GM19240 (cell line): ENCODE measurements around the gene FERMT3.
"Not testable (repeated sequence)": the region's sequence is repeated elsewhere in the genome, so short reads cannot be mapped to it uniquely, and the experiment has no call there.

ENCODE experiments used
- DNase-seq: peaks from one replicate; pipeline ENCODE4 v3.0.0; 2011; ENCODE audit warnings: low spot score; ENCODE audit not compliant: insufficient read length

FERMT3 gene

DNA sequence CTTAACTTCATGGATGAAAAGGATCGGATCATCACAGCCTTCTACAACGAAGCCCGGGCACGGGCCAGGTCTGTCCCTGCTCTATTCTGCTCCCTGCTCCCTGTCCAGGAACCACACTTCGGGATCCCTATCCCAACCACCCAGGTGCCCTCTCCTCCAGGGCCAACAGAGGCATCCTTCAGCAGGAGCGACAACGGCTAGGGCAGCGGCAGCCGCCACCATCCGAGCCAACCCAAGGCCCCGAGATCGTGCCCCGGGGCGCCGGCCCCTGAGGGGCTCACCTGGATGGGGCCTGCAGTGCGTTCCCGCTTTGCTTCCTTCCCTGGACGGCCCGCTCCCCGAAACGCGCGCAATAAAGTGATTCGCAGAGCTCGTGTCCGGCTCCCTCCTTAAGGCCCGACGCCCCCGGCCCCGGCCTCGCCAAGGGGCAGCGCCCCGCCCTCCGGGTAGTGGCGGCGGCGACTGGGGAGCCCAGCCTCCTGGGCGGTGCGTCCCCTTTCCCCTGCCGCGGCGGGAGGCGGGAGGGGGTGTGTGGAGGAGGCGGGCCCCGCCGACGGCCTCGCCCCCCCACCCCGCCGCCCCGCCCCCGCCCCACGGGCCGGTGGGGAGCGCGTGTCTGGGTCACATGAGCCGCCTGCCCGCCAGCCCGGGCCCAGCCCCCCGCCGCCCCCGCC, 27.5 kb downstream of the FERMT3 start, which contains the start of gene VEGFB:
Gene VEGFB (plus strand): TSS at position 672 of the 674 bp plus-strand sequence. CDS start 250 bp downstream, outside the sequence.
- DNase-seq = no peak

DNA sequence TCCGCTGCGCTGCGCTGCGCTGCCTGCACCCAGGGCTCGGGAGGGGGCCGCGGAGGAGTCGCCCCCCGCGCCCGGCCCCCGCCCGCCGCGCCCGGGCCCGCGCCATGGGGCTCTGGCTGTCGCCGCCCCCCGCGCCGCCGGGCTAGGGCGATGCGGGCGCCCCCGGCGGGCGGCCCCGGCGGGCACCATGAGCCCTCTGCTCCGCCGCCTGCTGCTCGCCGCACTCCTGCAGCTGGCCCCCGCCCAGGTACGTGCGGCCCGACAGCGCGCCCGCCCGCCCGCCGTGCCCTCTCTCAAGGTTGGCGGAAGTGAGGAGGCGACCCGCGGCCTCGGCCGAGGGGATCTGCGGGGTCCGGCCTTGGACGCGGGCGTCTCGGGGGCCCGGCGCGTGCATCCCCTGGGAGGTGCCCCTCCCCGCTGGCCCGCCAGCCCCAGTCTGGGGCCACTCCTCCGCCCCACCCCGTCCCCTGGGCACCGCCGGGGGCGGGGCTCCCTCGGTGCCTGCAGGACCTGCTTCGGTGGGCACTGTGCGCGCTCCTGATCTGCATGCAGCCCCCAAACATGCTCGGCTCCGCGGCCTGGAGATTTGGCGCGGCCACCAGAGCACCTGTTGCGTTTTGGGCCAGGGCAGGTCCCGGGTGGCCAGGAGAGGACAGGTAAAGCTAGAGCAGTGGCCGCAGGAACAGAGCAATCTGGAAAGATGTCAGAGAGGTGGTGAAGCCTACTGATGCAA, 28.3 kb downstream of the FERMT3 start:
- no peak for DNase-seq

- no peak for DNase-seq
These were observed 29.1 kb downstream of the FERMT3 start for GRCh38 chr11:64235437-64236161.

DNA sequence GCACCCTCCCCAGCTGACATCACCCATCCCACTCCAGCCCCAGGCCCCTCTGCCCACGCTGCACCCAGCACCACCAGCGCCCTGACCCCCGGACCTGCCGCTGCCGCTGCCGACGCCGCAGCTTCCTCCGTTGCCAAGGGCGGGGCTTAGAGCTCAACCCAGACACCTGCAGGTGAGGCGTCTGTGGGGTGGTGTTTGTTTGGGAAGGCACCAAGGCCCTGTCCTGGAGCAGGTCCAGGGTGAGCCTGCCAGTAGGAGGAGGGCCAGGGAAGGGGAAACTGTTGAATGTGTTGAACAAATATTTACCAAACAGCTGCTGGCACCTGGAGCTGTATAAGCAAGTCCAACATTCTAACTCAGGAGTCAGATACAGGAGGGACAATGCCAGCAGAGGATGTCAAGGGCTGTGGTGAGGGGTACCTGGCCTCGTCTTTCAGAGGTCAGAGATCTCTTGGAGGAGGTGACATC, 31.0 kb downstream of the FERMT3 start:
- no peak for DNase-seq

DNA sequence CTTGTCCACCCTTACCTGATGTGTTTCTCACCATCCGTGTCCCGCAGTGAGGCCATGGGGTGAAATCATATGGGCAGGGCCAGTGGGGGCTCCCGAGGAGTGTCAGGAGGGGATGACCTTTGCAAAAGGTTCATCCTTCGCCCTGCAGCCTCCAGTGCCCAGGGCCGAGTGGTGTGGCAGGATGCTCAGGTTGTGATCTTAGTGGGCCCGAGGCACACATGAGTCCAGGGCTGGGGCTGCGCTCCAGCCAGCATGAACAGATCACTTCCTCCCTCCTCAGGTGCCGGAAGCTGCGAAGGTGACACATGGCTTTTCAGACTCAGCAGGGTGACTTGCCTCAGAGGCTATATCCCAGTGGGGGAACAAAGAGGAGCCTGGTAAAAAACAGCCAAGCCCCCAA, 31.6 kb downstream of the FERMT3 start:
- no peak for DNase-seq

DNA sequence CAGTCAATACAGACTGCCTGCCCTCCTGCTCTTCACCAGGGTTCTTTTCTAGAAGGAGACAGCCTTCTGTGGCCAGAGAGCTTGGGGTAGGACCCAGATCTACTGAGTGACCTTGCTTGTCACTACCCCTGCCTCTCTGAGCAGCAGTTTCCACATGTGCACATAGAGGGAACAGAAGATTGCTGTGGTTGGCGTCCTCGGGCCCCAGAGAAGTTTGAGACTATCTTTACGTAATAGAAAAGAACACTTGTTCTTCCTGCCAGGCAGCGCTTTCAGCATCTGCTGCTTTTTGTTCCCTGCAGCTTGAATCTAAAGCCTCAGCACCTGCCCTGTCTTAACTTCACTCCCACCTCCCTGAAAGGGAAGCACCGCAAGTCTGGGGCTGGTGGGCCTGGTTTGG, 32.5 kb downstream of the FERMT3 start:
- DNase-seq = no peak

- DNase-seq = no peak
These were observed 33.3 kb downstream of the FERMT3 start for GRCh38 chr11:64239662-64240434.

- peak; percentile 94 for DNase-seq
These were observed 34.1 kb downstream of the FERMT3 start, which contains the start of gene FKBP2 for GRCh38 chr11:64240435-64241240. FKBP2 (plus strand) TSS chr11:64241095; CDS start chr11:64242388, 1,293 bp downstream.

DNA sequence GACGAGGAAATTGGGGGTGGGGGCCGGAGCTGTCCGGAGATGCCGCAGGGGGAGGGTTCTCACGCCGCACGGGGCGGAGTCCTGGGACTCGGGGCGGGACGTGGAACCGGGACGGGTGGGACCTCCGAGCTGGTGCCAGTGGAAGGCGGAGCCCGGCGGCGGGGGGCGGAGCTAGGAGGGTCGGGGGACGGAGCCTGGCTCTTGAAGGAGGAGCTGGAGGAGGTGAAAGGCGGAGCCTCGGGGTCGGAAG, 34.6 kb downstream of the FERMT3 start:
- DNase-seq = no peak

DNA sequence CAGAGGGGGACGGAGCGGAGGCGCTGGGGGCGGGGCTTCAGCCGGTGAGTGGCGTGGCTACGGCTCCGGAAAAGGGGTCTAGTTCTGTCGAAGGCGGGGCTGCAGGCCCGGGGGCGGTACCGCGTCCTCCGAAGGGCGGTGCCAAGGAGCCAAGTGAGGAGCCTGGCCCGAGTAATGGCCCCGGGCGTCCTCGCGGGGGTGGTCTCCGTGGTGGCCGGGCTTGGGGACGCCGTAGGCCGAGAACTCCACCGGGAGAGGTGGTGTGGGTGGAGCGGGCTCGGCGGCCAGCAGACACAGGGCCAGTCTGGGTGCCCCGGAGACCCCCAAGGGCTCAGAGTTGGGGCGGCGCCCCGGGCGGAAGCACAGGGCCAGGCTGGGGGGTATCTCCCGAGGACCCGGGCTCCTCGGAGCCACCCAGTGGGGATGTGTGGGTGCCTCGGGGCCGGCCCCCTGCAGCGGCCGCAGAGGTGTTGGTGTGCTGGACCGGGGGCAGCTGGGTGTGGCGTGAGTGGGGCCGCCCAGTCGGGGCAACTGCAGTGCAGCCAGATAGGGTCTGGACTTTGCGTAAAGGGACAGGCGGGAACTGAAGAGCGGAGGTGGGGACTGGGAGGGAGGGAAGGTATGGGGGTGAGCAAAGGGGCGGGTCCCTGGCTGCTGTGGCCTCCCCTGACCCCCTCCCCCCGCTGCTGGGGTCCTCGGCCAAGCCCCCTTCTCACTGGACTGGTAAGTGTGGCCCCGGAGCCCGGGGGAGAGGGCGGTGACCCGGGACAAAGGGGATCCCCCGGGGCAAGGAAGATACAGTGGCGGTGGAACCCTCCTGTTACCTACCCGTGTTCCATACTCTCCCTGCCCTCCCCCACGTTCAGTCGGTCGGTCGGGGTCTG, 35.2 kb downstream of the FERMT3 start:
- DNase-seq = peak; percentile 85

DNA sequence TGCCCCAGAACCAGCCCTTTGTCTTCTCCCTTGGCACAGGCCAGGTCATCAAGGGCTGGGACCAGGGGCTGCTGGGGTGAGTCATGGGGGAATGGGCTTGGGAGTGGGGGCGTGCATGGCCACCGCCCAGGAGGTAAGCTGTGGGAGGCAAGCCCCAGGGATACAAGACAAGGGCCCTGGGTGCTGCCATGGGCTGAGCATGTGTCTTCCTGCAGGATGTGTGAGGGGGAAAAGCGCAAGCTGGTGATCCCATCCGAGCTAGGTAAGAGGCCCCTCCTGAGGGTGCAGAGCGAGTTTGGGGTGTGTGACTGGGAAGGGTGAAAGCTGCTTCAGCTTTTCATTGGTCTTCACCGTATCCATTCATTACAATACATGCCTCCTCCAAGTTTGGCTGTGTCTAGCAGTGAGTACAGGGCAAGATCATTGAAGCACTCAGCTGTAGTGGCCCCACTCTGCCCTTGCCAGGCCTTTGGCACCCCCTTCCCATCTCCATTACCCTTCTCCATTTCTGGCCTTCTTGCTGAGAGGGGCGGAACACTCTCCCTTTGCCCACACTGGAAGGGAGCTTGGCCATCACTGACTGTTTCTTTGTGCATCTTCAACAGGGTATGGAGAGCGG, 36.8 kb downstream of the FERMT3 start:
- DNase-seq = no peak

DNA sequence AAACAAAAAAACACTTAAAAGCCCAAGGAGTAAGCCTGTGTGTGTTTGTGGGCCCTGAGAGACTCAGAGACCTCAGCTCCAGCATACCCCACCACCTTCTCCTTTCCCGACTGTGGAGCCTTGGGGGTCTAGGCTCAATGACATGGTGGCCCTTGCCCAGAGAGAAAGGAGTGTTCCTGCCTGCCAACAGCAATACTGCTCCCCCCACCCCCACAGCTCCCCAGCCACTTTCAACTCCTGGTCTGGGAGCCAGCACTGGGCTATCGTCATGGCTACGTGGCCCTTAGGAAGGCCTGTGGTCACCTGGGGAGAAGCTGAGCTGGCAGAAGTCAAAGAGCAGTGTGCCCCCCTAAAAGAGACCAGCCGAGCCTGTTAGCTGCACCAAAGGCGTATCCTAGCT, 37.6 kb downstream of the FERMT3 start:
- no peak for DNase-seq

DNA sequence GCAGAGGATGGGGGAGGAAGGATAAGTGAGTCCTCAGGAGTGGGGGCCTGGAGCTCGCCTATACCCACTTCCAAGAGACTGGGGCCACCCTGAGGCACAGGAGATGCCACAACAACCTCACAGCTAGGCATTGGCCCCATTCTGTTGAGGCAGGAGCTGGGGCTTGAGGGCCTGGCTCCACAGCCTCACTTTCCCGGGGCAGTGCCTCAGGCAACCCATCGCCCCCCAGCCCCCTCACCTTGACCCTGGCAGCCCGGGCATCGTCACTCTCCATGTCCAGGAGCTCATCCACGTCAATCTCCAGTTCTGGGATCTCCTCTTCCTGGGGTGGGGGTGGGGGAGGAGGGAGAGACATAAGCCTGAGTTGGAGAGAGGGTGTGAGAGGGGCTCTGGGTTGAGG, 38.4 kb downstream of the FERMT3 start:
- no peak for DNase-seq

- DNase-seq = no peak
These were observed 38.9 kb downstream of the FERMT3 start for GRCh38 chr11:64245401-64245796.

GRCh38 chr11:64245797-64246620, 39.5 kb downstream of the FERMT3 start:
- DNase-seq = no peak

- not testable (repeated sequence) for DNase-seq
These were observed 40.0 kb downstream of the FERMT3 start for GRCh38 chr11:64246621-64246870.

DNA sequence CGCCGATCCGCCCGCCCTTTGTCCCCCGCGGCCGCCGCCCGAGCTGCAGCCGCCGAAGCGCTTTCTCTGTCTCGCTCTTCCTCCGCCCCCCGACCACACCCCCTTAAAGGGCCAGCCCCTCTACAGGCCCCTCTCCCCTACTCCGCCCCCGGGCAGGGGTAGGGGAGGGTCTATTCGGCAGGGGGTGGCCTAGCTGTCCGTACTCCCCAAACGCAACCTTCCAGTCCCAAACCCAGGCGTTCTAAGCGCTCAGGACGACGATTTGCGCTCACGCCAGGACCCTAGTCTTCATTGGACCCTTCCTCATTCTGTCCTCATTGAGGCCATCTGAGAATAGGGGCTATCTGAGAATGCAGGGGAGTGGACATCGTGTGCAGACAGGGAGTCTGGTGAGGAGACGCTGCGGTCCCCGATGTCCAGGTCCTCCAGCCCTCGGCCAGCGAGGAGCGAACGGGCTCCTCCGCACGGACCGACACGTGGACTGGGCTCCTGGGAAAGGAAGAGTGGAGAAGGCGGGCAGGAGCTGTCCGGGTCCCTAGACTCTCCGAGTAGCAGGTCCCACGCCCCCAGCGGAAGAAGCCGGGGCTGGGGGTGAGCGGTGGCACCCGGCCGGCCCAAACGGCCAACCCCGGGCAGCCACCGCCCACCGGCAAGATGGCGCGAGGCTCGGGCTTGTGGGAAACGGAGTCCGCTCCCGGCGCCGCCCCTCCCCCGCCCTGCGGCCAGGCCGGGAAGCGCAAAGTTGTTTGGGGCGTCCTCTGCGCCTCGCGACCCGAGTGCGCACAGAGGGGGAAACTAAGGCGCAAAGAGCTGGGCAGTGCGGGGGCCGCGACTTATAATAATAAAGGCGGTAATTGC, 40.6 kb downstream of the FERMT3 start, which contains the start of gene PPP1R14B:
Gene PPP1R14B (minus strand): TSS at position 73 of the 858 bp plus-strand sequence. CDS start 270 bp downstream, outside the sequence.
- DNase-seq = peak; percentile 83
